CD14-positive monocyte (primary cell): Measurements from ENCODE around the gene KCNMA1. TPM values are rescaled to one million over a fixed set of nuclear protein-coding genes. Genes with fewer than 3 reads are reported as not detected.
A peak's percentile ranks its signal among the peaks of the same experiment; 100 is the strongest.

ENCODE experiments used
- DNase-seq, 3 donors: peaks; one replicate each; pipeline ENCODE4 v3.0.0-alpha.2; 2011 to 2022
- H2AFZ ChIP-seq: 2 replicates; pipeline ENCODE4 v1.6.0; 2012; ENCODE audit warnings: mild to moderate bottlenecking, low read depth, low read length, inconsistent platforms; ENCODE audit not compliant: insufficient read depth, poor library complexity, severe bottlenecking
- H3K27ac ChIP-seq, 2 donors: 1 replicate in 1 of 2; 2 replicates in 1 of 2; pipeline ENCODE4 v1.5.1; 2012 to 2013; ENCODE audit warnings: low read length in 2 of 2, control low read depth in 1 of 2, inconsistent platforms in 1 of 2, low read depth in 1 of 2, mild to moderate bottlenecking in 1 of 2
- H3K27me3 ChIP-seq, 2 donors: one replicate each; pipeline versions ENCODE4 v1.6.0 to v1.6.1; 2011 to 2013; ENCODE audit warnings: low read length in 2 of 2; ENCODE audit not compliant: control insufficient read depth in 2 of 2, insufficient read depth in 2 of 2
- H3K36me3 ChIP-seq, 2 donors: replicated peaks in 1 of 2; 1 replicate in 1 of 2; 2 replicates in 1 of 2; pipeline versions ENCODE4 v1.5.1 to v1.6.1; 2012 to 2013; ENCODE audit warnings: low read length in 2 of 2, control low read depth in 1 of 2, inconsistent platforms in 1 of 2, mild to moderate bottlenecking in 1 of 2; ENCODE audit not compliant: insufficient read depth in 2 of 2, control insufficient read depth in 1 of 2
- H3K4me1 ChIP-seq, 2 donors: 1 replicate in 1 of 2; 2 replicates in 1 of 2; pipeline versions ENCODE4 v1.5.1 to v1.6.1; 2012 to 2013; ENCODE audit warnings: low read length in 2 of 2, control low read depth in 1 of 2, inconsistent platforms in 1 of 2, mild to moderate bottlenecking in 1 of 2, moderate library complexity in 1 of 2; ENCODE audit not compliant: insufficient read depth in 2 of 2, control insufficient read depth in 1 of 2
- H3K4me2 ChIP-seq: replicated peaks from 2 replicates; pipeline ENCODE3; 2012; ENCODE audit warnings: low read length, moderate library complexity, mild to moderate bottlenecking; ENCODE audit not compliant: poor library complexity, severe bottlenecking; ENCODE audit errors: extremely low read depth
- H3K4me3 ChIP-seq, 3 experiments: fragments of 200-600 bp in 1 of 3; sonication (generic) in 1 of 3; replicated peaks in 1 of 3; 1 replicate in 2 of 3; 2 replicates in 1 of 3; pipeline ENCODE4 v1.5.1; 2011 to 2013; ENCODE audit warnings: low read length in 3 of 3, mild to moderate bottlenecking in 3 of 3, control low read depth in 2 of 3, low read depth in 2 of 3, inconsistent platforms in 1 of 3, moderate library complexity in 1 of 3
- H3K79me2 ChIP-seq: 2 replicates; pipeline ENCODE4 v1.6.0; 2012; ENCODE audit warnings: mild to moderate bottlenecking, control low read depth, inconsistent platforms, low read length, moderate library complexity; ENCODE audit not compliant: insufficient read depth
- H3K9ac ChIP-seq: 2 replicates; pipeline ENCODE4 v1.6.0; 2017; ENCODE audit warnings: low read length, mild to moderate bottlenecking; ENCODE audit not compliant: insufficient read depth, poor library complexity, severe bottlenecking
- H3K9me3 ChIP-seq, 2 donors: replicated peaks in 1 of 2; 1 replicate in 1 of 2; 2 replicates in 1 of 2; pipeline versions ENCODE4 v1.5.1 to v1.6.1; 2012 to 2013; ENCODE audit warnings: low read length in 2 of 2, control low read depth in 1 of 2; ENCODE audit not compliant: control insufficient read depth in 1 of 2, insufficient read depth in 1 of 2
- H4K20me1 ChIP-seq: 2 replicates; pipeline ENCODE4 v1.6.0; 2012; ENCODE audit warnings: mild to moderate bottlenecking, low read length, control low read depth, moderate library complexity; ENCODE audit not compliant: insufficient read depth
- H3K27ac Mint-ChIP-seq, 7 donors: one replicate each; pipeline ENCODE4 v1.8.0; 2020; ENCODE audit warnings: mild to moderate bottlenecking in 7 of 7, mixed read lengths in 7 of 7, moderate library complexity in 6 of 7, inconsistent platforms in 2 of 7
- H3K27me3 Mint-ChIP-seq, 3 donors: one replicate each; pipeline ENCODE4 v1.8.0; 2021 to 2022; ENCODE audit warnings: low read depth in 3 of 3, mild to moderate bottlenecking in 3 of 3, mixed read lengths in 3 of 3, moderate library complexity in 3 of 3, inconsistent platforms in 1 of 3
- H3K36me3 Mint-ChIP-seq, 2 donors: one replicate each; pipeline ENCODE4 v1.8.0; 2020; ENCODE audit warnings: mixed read lengths in 2 of 2, inconsistent platforms in 1 of 2, mild to moderate bottlenecking in 1 of 2
- H3K4me1 Mint-ChIP-seq: one replicate; pipeline ENCODE4 v1.8.0; 2020; ENCODE audit warnings: mild to moderate bottlenecking, mixed read lengths
- H3K4me3 Mint-ChIP-seq, 2 donors: one replicate each; pipeline ENCODE4 v1.8.0; 2020; ENCODE audit warnings: mild to moderate bottlenecking in 2 of 2, mixed read lengths in 2 of 2, moderate library complexity in 1 of 2
- H3K9me3 Mint-ChIP-seq, 7 donors: one replicate each; pipeline ENCODE4 v1.8.0; 2020 to 2022; ENCODE audit warnings: mixed read lengths in 7 of 7, mild to moderate bottlenecking in 6 of 7, moderate library complexity in 6 of 7, inconsistent platforms in 2 of 7
- CTCF ChIP-seq: fragments of 200-600 bp; IDR thresholded peaks from one replicate; pipeline ENCODE4 v1.8.0; 2022; ENCODE audit warnings: antibody characterized with exemption, mild to moderate bottlenecking
- WGBS: methylation state at CpG from one replicate; pipeline ENCODE4 v1.1.5; 2013; ENCODE audit warnings: missing lambda C conversion rate; ENCODE audit not compliant: insufficient coverage; 5-methylcytosine and 5-hydroxymethylcytosine counted together
- intact Hi-C, 2 donors: fragments of 100-400 bp; cut with micrococcal nuclease; formaldehyde crosslinking; loops; one replicate each; pipeline versions ENCODE4 v1.15.0 to v1.15.1; 2023
- polyA plus RNA-seq, 3 donors: library from polyadenylated mRNA; depleted of rRNA in 1 of 3; unstranded in 2 of 3; stranded (reverse) in 1 of 3; fragments of 300-500 nt in 2 of 3; fragments of >200 nt in 1 of 3; fragmentation: Illumina TruSeq in 2 of 3; gene quantifications; 1 replicate in 2 of 3; 2 replicates in 1 of 3; pipeline ENCODE4 v1.2.3, GENCODE V29; 2012 to 2021

Gene KCNMA1
- polyA plus RNA-seq, 3 donors: 0.11 to 1.0 TPM; not detected in 1

GRCh38 chr10:77289027-77289501, 348.5 kb downstream of the KCNMA1 start:
- Mint-ChIP-seq H3K9me3 (no peaks in the 10 kb centered on the region), H3K4me3 (no peak overlapping the region), H3K4me1 (peaks cover 4% of the 10 kb centered on the region), H3K27me3 (peaks cover 3 to 20% (median 4%) of the 10 kb centered on the region in 3 donors), H3K36me3 (no peaks in the 10 kb centered on the region), H3K27ac (no peak overlapping the region)
- Histone ChIP-seq H3K27me3 (peaks cover 6 to 7% of the 10 kb centered on the region in 2 donors), H3K36me3 (no peaks in the 10 kb centered on the region), H3K27ac (no peak overlapping the region), H4K20me1 (no peaks in the 10 kb centered on the region), H3K4me3 (no peak overlapping the region), H2AFZ (no peak overlapping the region), H3K79me2 (no peaks in the 10 kb centered on the region), H3K9me3 (no peaks in the 10 kb centered on the region), H3K4me2 (no peak overlapping the region), H3K4me1 (no peaks in the 10 kb centered on the region), H3K9ac (no peak overlapping the region)
- DNase-seq: no peak
- WGBS: 82% methylated on average over 2 of the region's 3 CpGs
- no peak for TF ChIP-seq CTCF
- intact Hi-C loops: no loop called here

GRCh38 chr10:77287647-77288120, 349.9 kb downstream of the KCNMA1 start:
- intact Hi-C loops: no loop called here
- Histone ChIP-seq H3K36me3 (no peaks in the 10 kb centered on the region), H3K4me1 (no peaks in the 10 kb centered on the region), H3K9me3 (no peaks in the 10 kb centered on the region), H3K9ac (no peak overlapping the region), H3K4me3 (no peak overlapping the region), H3K27ac (no peak overlapping the region), H3K79me2 (no peaks in the 10 kb centered on the region), H3K4me2 (no peak overlapping the region), H3K27me3 (peaks cover 14 to 17% of the 10 kb centered on the region in 2 donors), H2AFZ (no peak overlapping the region), H4K20me1 (no peaks in the 10 kb centered on the region)
- Mint-ChIP-seq H3K36me3 (no peaks in the 10 kb centered on the region), H3K27ac (peak overlapping the region in 1 of 7 donors; percentile 76), H3K4me3 (no peak overlapping the region), H3K4me1 (peaks cover 4% of the 10 kb centered on the region), H3K27me3 (peaks cover 7 to 28% (median 8%) of the 10 kb centered on the region in 3 donors), H3K9me3 (peaks cover 0 to 3% (median 0%) of the 10 kb centered on the region in 7 donors)
- TF ChIP-seq CTCF: no peak
- 92% methylated on average over 2 of the region's 2 CpGs for WGBS
- no peak for DNase-seq
